SK-N-SH (cell line): ENCODE results near the gene BPNT1.

Experiments
- CTCF ChIP-seq: fragments of 200-600 bp; sonication (generic); IDR thresholded peaks from 2 replicates; pipeline ENCODE4 v1.6.1; 2017; ENCODE audit warnings: antibody characterized with exemption, mild to moderate bottlenecking, moderate library complexity
- FOXJ3 ChIP-seq: sonication (generic); formaldehyde crosslinking; IDR thresholded peaks from 2 replicates; pipeline ENCODE4 v1.5.1; 2020; ENCODE audit warnings: mild to moderate bottlenecking, missing genetic modification reagents
- PBX3 ChIP-seq: IDR thresholded peaks from 2 replicates; pipeline ENCODE4; 2012
- TAF1 ChIP-seq: IDR thresholded peaks from 2 replicates; pipeline ENCODE4 v1.6.1; 2012; ENCODE audit warnings: low read depth, mild to moderate bottlenecking, low read length, moderate library complexity, borderline replicate concordance
- TEAD4 ChIP-seq: IDR thresholded peaks from 2 replicates; pipeline ENCODE4 v1.4.0; 2012; ENCODE audit warnings: mild to moderate bottlenecking, borderline replicate concordance; ENCODE audit not compliant: insufficient read depth
- TF ChIP-seq, protein P1 (sequence below): IDR thresholded peaks from 2 replicates; pipeline ENCODE4 v1.4.0; 2012; ENCODE audit warnings: low read depth

DNA sequence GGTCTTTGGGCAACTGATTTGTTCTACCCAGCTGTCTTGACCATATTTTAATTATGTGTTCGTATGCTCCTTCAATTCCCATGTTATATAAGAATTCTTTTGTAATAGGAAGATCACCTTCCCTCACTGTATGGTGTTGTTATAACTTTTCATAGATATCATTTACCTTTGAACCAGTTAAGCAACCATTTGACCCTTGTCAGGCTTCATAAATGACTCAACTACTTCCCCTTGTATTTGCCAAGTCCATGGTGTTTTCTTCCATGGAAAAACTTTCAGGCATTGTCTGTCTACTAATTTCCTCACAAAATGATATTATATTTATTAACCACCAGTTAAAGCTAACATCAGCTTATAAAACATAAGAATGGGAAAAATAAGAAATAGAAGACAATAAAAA lies 5.1 kb downstream of the BPNT1 start:
- no peak for TF ChIP-seq TEAD4
- no peak for TF ChIP-seq TAF1
- TF ChIP-seq PBX3, result no peak
- TF ChIP-seq CTCF, result no peak
- no peak for TF ChIP-seq FOXJ3 (CRISPR knock-in tag)
- TF ChIP-seq, protein P1, sequence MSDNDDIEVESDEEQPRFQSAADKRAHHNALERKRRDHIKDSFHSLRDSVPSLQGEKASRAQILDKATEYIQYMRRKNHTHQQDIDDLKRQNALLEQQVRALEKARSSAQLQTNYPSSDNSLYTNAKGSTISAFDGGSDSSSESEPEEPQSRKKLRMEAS, result no peak
